Loucy (cell line): ENCODE data around the gene MADD.

ENCODE experiments used
- H2AFZ ChIP-seq: fragments of 200-600 bp; sonication (generic); 2 replicates; pipeline ENCODE4 v1.6.0; 2016; ENCODE audit warnings: antibody characterized with exemption, mild to moderate bottlenecking, low read length, moderate library complexity
- H3F3A ChIP-seq: fragments of 200-600 bp; 2 replicates; pipeline ENCODE4 v1.6.0; 2016; ENCODE audit warnings: antibody characterized with exemption, low read depth, mild to moderate bottlenecking
- H3K27me3 ChIP-seq: fragments of 200-600 bp; sonication (generic); 2 replicates; pipeline ENCODE4 v1.6.1; 2014; ENCODE audit warnings: low read length, mild to moderate bottlenecking; ENCODE audit not compliant: insufficient read depth, poor library complexity, severe bottlenecking
- H3K36me3 ChIP-seq: fragments of 200-600 bp; sonication (generic); 2 replicates; pipeline ENCODE4 v1.6.1; 2016; ENCODE audit warnings: low read length; ENCODE audit not compliant: insufficient read depth
- H3K4me1 ChIP-seq: fragments of 200-600 bp; sonication (generic); 2 replicates; pipeline ENCODE4 v1.5.1; 2014; ENCODE audit warnings: low read length, mild to moderate bottlenecking; ENCODE audit not compliant: insufficient read depth, poor library complexity, severe bottlenecking
- H3K4me2 ChIP-seq: fragments of 200-600 bp; sonication (generic); 2 replicates; pipeline ENCODE4 v1.6.0; 2014; ENCODE audit warnings: antibody characterized with exemption, low read length, low read depth, mild to moderate bottlenecking; ENCODE audit not compliant: poor library complexity, severe bottlenecking
- H3K4me3 ChIP-seq: fragments of 200-600 bp; sonication (generic); 2 replicates; pipeline ENCODE4 v1.5.1; 2014; ENCODE audit warnings: low read length, mild to moderate bottlenecking, mixed read lengths; ENCODE audit not compliant: poor library complexity, severe bottlenecking
- H3K79me2 ChIP-seq: fragments of 200-600 bp; sonication (generic); 2 replicates; pipeline ENCODE4 v1.6.1; 2014; ENCODE audit warnings: low read length; ENCODE audit not compliant: insufficient read depth
- H3K9ac ChIP-seq: fragments of 200-600 bp; sonication (generic); 2 replicates; pipeline ENCODE4 v1.6.0; 2014; ENCODE audit warnings: mild to moderate bottlenecking, low read depth, low read length, moderate library complexity; ENCODE audit not compliant: poor library complexity, severe bottlenecking
- H3K9me2 ChIP-seq: fragments of 200-600 bp; sonication (generic); replicated peaks from 2 replicates; pipeline ENCODE4 v1.6.1; 2016; ENCODE audit warnings: low read depth, low read length, mixed read lengths
- H3K9me3 ChIP-seq: fragments of 200-600 bp; sonication (generic); 2 replicates; pipeline ENCODE4 v1.6.1; 2014; ENCODE audit warnings: mild to moderate bottlenecking, antibody characterized with exemption, low read length, low read depth; ENCODE audit not compliant: insufficient read depth
- H4K20me1 ChIP-seq: fragments of 200-600 bp; sonication (generic); 2 replicates; pipeline ENCODE4 v1.6.0; 2014; ENCODE audit warnings: antibody characterized with exemption, low read length, mild to moderate bottlenecking; ENCODE audit not compliant: insufficient read depth, poor library complexity, severe bottlenecking
- CTCF ChIP-seq: fragments of 200-600 bp; sonication (generic); conservative IDR thresholded peaks from 2 replicates; pipeline ENCODE4 v1.5.1; 2014; ENCODE audit warnings: mild to moderate bottlenecking, antibody characterized with exemption, low read length
- EZH2phosphoT487 ChIP-seq: fragments of 200-600 bp; IDR thresholded peaks from 2 replicates; pipeline ENCODE4 v1.6.1; 2018; ENCODE audit warnings: antibody characterized with exemption, mild to moderate bottlenecking, moderate library complexity, borderline replicate concordance

The MADD gene

GRCh38 chr11:47242596-47243192, 27.2 kb upstream of the MADD start:
- no peak overlapping the region for H3K4me2 ChIP-seq
- no peak overlapping the region for H2AFZ ChIP-seq
- no peaks in the 10 kb centered on the region for H3K9me3 ChIP-seq
- peaks cover 11% of the 10 kb centered on the region for H3K79me2 ChIP-seq
- H3K4me1 ChIP-seq: peaks cover 9% of the 10 kb centered on the region
- no peak overlapping the region for H3K4me3 ChIP-seq
- H3F3A ChIP-seq: no peaks in the 10 kb centered on the region
- no peak overlapping the region for H3K9ac ChIP-seq
- no peaks in the 10 kb centered on the region for H4K20me1 ChIP-seq
- H3K36me3 ChIP-seq: peaks cover 34% of the 10 kb centered on the region; the same call in 1 of the 2 replicates
- no peaks in the 10 kb centered on the region for H3K27me3 ChIP-seq
- no peaks in the 10 kb centered on the region for H3K9me2 ChIP-seq
- no peak for TF ChIP-seq CTCF
- TF ChIP-seq EZH2phosphoT487: no peak

- no peaks in the 10 kb centered on the region for H3K27me3 ChIP-seq
- peaks cover 19% of the 10 kb centered on the region for H3K79me2 ChIP-seq
- H3K36me3 ChIP-seq: peaks cover 34% of the 10 kb centered on the region; the same call in 1 of the 2 replicates
- H3K9me3 ChIP-seq: no peaks in the 10 kb centered on the region
- no peaks in the 10 kb centered on the region for H3K9me2 ChIP-seq
- H3F3A ChIP-seq: no peaks in the 10 kb centered on the region
- H3K4me3 ChIP-seq: no peak overlapping the region
- H2AFZ ChIP-seq: no peak overlapping the region
- peaks cover 14% of the 10 kb centered on the region for H3K4me1 ChIP-seq
- H3K4me2 ChIP-seq: no peak overlapping the region
- no peak overlapping the region for H3K9ac ChIP-seq
- no peaks in the 10 kb centered on the region for H4K20me1 ChIP-seq
- TF ChIP-seq CTCF: no peak
- no peak for TF ChIP-seq EZH2phosphoT487
Measured at GRCh38 chr11:47243454-47243853, 26.5 kb upstream of the MADD start.

GRCh38 chr11:47244448-47245350, 25.2 kb upstream of the MADD start:
- H3K9ac ChIP-seq: no peak overlapping the region
- H3K27me3 ChIP-seq: no peaks in the 10 kb centered on the region
- peaks cover 27% of the 10 kb centered on the region for H3K79me2 ChIP-seq
- no peaks in the 10 kb centered on the region for H3K9me3 ChIP-seq
- no peaks in the 10 kb centered on the region for H3F3A ChIP-seq
- no peak overlapping the region for H3K4me2 ChIP-seq
- TF ChIP-seq EZH2phosphoT487 (no peak), CTCF (no peak)
- peaks cover 23% of the 10 kb centered on the region; the same call in 1 of the 2 replicates for H3K36me3 ChIP-seq
- H4K20me1 ChIP-seq: no peaks in the 10 kb centered on the region
- peaks cover 20% of the 10 kb centered on the region for H3K4me1 ChIP-seq
- no peak overlapping the region for H3K4me3 ChIP-seq
- no peaks in the 10 kb centered on the region for H3K9me2 ChIP-seq
- no peak overlapping the region for H2AFZ ChIP-seq
